Activated naive CD4-positive, alpha-beta T cell treated with anti-CD3 and anti-CD28 coated beads, Interleukin-2, amount 50 U/mL, for 72 hours (primary cell): Measurements from ENCODE around the gene RTN4IP1. TPM values are rescaled to one million over a fixed set of nuclear protein-coding genes. Genes with fewer than 3 reads are reported as not detected.

Experiments
- ATAC-seq, 2 donors: fragments of 150-1000 bp; cut with Tn5 transposase; 2 replicates each; pipeline ENCODE4 v1.10.0; 2021; ENCODE audit warnings: mild to moderate bottlenecking in 2 of 2, moderate library complexity in 2 of 2
- DNase-seq, 2 donors: peaks; one replicate each; pipeline ENCODE4 v3.0.0; 2021 to 2022; ENCODE audit warnings: low spot score in 2 of 2
- H3K27ac Mint-ChIP-seq, 2 donors: one replicate each; pipeline ENCODE4 v1.8.0; 2022; ENCODE audit warnings: mild to moderate bottlenecking in 2 of 2, mixed read lengths in 2 of 2
- H3K36me3 Mint-ChIP-seq, 2 donors: one replicate each; pipeline ENCODE4 v1.8.0; 2022; ENCODE audit warnings: mixed read lengths in 2 of 2
- H3K9me3 Mint-ChIP-seq, 2 donors: one replicate each; pipeline ENCODE4 v1.8.0; 2022; ENCODE audit warnings: mixed read lengths in 2 of 2
- total RNA-seq, 2 donors: library from RNA; stranded (reverse); gene quantifications; one replicate each; pipeline ENCODE4 v1.2.3, GENCODE V29; 2022

RTN4IP1 gene
- 1 to 10 TPM; 6.6 to 8.0 TPM for total RNA-seq

DNA sequence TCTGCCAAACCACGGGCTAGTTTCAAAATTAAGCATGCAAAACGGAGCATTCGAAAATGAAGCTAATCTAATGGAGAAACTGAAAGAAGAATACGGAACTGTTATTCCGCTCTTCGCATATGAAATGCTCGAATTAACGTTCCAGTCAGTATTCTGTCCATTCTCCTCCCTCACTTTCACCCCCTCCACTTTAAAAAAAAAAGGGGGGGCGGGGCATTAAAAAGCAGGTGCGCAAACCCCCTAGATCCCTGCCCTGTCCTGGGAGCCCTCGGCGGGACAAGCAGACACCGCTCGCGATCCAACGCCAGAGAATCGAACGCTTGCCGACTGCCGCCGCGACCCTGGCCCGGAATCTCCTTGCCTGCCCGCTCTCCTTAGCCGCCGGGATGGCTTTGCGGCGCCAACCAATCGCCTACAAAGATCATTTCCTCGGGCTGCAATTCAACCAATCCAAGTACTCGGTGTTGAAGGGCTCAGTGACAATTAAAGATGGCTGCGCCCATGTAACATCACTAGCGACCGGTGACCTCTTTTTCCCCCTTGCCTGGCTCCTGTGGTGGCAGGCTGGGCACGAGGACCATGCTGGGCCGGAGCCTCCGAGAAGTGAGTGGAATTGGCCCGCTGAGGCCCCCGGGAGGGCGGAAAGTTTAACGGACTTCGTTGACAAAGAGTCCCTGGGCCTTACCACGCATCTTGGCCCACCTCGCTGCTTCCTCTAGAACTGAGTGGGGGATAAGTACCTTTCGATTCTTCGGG, at the start of gene RTN4IP1, which contains the start of gene QRSL1:
TSS of gene RTN4IP1 (minus strand) at position 396 of the 756 bp plus-strand sequence. CDS start 477 bp downstream, outside the sequence.
TSS of gene QRSL1 (plus strand) at position 476 of the 756 bp plus-strand sequence. CDS start at position 580, 104 bp downstream.
- DNase-seq (peak; percentile 77 to 89), ATAC-seq (peak; percentile 97 to 98)
- Mint-ChIP-seq H3K9me3 (no peaks in the 10 kb centered on the region), H3K27ac (peak within 1 kb of the TSS; percentile 93 to 98), H3K36me3 (peaks cover 6 to 17% of the 10 kb centered on the region in 2 donors)

GRCh38 chr6:106677282-106677681, 48.0 kb upstream of the RTN4IP1 start:
- Mint-ChIP-seq H3K36me3 (no peaks in the 10 kb centered on the region), H3K27ac (no peak overlapping the region), H3K9me3 (no peaks in the 10 kb centered on the region)
- ATAC-seq (no peak), DNase-seq (no peak)

GRCh38 chr6:106674541-106675229, 45.4 kb upstream of the RTN4IP1 start:
- Mint-ChIP-seq H3K27ac (no peak overlapping the region), H3K36me3 (no peaks in the 10 kb centered on the region), H3K9me3 (no peaks in the 10 kb centered on the region)
- ATAC-seq = no peak
- DNase-seq = no peak

DNA sequence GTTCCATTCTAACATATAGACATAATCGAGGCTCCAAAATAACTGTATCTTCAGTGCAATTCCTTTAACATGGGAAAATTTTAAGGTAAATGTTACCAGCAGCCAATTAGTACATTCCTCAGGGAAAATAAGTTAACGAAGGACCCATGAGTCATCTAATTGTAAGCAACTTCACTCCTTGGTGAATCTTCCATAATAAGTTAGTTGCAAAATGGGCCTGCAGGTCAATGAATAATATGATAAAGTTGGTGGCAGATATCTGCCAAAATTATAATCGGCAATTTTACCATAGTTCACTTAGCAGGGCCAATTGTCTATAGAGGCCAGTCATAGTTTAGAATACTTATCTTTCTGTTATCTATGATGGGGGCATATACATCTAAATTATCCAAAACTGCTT, 42.4 kb upstream of the RTN4IP1 start:
- H3K36me3 Mint-ChIP-seq = no peaks in the 10 kb centered on the region
- no peak for DNase-seq
- no peak overlapping the region for H3K27ac Mint-ChIP-seq
- H3K9me3 Mint-ChIP-seq = no peaks in the 10 kb centered on the region
- ATAC-seq = no peak

- ATAC-seq (no peak), DNase-seq (no peak)
- Mint-ChIP-seq H3K36me3 (peaks cover 0 to 6% of the 10 kb centered on the region in 2 donors), H3K9me3 (no peaks in the 10 kb centered on the region), H3K27ac (no peak overlapping the region)
Measured at GRCh38 chr6:106670236-106670635, 40.9 kb upstream of the RTN4IP1 start.

- no peak for ATAC-seq
- no peak for DNase-seq
- H3K27ac Mint-ChIP-seq = no peak overlapping the region
- H3K9me3 Mint-ChIP-seq = no peaks in the 10 kb centered on the region
- H3K36me3 Mint-ChIP-seq = peaks cover 11 to 20% of the 10 kb centered on the region in 2 donors
Measured at GRCh38 chr6:106667022-106667402, 37.7 kb upstream of the RTN4IP1 start.

DNA sequence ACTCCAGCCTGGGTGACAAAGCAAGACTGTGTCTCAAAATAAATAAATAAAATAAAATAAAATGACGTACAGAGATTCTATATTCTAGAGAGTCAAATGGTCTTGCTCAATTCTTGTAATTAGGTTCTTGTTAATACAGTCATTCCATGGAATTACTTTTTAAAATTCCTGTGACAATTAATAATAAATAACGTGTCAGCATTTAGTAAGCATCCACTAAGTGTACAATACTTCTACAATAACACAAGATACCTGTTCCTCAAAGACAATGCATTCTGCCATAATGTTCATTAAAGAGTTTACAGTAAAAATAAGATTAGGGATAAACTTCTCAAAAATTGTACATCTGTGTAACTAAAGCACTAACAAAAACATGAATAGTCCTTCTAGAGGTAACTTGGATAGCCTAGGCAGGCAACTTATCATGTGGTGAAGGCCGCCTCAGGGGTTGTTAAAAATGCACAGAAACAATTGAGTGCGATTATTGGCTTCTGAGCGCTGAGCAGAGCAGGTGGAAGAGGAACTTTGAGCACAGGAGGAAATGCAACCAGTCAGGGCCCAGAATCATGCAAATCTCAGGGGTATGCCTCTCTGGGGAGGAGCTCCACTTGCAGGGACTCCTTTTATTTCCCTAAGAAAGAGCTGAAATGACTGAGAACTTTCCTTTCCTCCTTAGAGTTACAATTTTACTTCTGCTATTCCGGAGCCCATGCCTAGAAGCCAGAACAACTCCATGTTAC, 37.2 kb upstream of the RTN4IP1 start:
- no peak for ATAC-seq
- H3K36me3 Mint-ChIP-seq = peaks cover 11 to 20% of the 10 kb centered on the region in 2 donors

DNA sequence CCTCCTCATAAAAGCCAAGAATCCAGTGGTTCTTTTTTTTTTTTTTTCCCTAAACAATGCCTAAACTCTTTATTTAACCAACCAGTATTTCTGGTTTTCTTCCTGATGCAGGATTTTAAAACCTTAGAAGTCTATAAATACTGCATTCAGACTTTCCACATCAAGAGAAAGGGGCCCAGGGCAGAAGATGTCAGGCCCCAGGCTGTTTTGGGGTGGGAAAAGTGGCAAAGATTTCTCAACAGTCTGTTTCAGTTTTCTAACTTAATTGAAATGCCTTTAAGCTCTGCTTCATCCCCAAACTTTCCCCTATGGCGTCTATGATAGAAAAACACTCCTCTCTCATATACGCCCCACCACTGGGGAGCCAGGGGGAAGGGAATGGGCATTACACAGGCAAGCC, 33.2 kb upstream of the RTN4IP1 start:
- Mint-ChIP-seq H3K36me3 (peaks cover 22 to 52% of the 10 kb centered on the region in 2 donors), H3K27ac (peak overlapping the region in 1 of 2 donors; percentile 46), H3K9me3 (peaks cover 0 to 7% of the 10 kb centered on the region in 2 donors)
- ATAC-seq = no peak
- no peak for DNase-seq

More for the DNA sequence above, 37.2 kb upstream of the RTN4IP1 start:
- Mint-ChIP-seq H3K9me3 (no peaks in the 10 kb centered on the region), H3K27ac (no peak overlapping the region)
- no peak for DNase-seq

GRCh38 chr6:106659859-106660258, 30.6 kb upstream of the RTN4IP1 start:
- DNase-seq (no peak), ATAC-seq (no peak)
- H3K9me3 Mint-ChIP-seq = peaks cover 0 to 12% of the 10 kb centered on the region in 2 donors
- peak overlapping the region in 1 of 2 donors; percentile 22 for H3K27ac Mint-ChIP-seq
- peaks cover 30 to 68% of the 10 kb centered on the region in 2 donors for H3K36me3 Mint-ChIP-seq

DNA sequence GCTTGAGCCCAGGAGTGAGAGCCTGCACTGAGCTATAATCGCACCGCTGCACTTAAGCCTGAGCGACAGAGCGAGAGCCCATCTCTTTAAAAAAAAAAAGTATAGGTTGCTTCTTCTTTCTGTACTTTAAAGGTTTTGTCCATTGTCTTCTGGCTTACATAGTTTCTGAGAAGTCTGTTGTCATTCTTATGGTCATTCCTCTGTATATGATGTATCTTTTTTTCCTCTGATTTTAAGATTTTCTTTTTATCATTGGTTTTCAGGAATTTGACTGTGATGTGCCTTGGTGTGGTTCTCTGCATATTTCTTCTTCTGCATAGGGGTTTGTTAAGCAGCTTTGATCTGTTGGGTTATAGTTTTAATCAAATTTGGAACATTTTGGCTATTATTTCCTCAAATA, 29.2 kb upstream of the RTN4IP1 start:
- DNase-seq = no peak
- no peak for ATAC-seq
- H3K36me3 Mint-ChIP-seq = peaks cover 23 to 71% of the 10 kb centered on the region in 2 donors

GRCh38 chr6:106648651-106649308, 19.5 kb upstream of the RTN4IP1 start:
- H3K36me3 Mint-ChIP-seq = peaks cover 0 to 13% of the 10 kb centered on the region in 2 donors
- ATAC-seq (no peak), DNase-seq (no peak)
- H3K9me3 Mint-ChIP-seq = no peaks in the 10 kb centered on the region
- peak overlapping the region in 1 of 2 donors; percentile 9 for H3K27ac Mint-ChIP-seq

More for the DNA sequence above, 29.2 kb upstream of the RTN4IP1 start:
- peaks cover 0 to 12% of the 10 kb centered on the region in 2 donors for H3K9me3 Mint-ChIP-seq
- peak overlapping the region in 1 of 2 donors; percentile 33 for H3K27ac Mint-ChIP-seq

DNA sequence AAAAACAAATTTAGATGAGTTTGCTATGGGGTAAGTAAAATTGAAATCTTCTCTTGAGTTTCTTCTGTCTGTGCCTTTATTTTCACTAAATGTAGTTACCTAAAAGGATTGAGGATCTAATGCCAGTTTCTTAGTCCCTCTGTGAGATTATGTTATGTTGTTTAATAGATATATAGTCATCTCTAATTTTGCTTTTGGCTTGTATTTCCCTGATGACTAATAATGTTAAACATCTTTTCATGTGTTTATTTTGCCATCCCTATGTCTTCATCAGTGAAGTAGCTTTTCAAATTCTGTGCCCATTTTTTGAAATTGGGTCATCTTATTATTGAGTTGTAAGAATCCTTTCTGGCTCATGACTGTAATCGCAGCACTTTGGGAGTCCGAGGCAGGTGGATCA, 13.8 kb upstream of the RTN4IP1 start:
- DNase-seq = no peak
- H3K9me3 Mint-ChIP-seq = no peaks in the 10 kb centered on the region

GRCh38 chr6:106642476-106642875, 13.2 kb upstream of the RTN4IP1 start:
- H3K27ac Mint-ChIP-seq = no peak overlapping the region
- ATAC-seq (no peak), DNase-seq (no peak)
- peaks cover 0 to 13% of the 10 kb centered on the region in 2 donors for H3K36me3 Mint-ChIP-seq
- no peaks in the 10 kb centered on the region for H3K9me3 Mint-ChIP-seq

More for the DNA sequence above, 13.8 kb upstream of the RTN4IP1 start:
- H3K36me3 Mint-ChIP-seq = peaks cover 0 to 13% of the 10 kb centered on the region in 2 donors
- no peak overlapping the region for H3K27ac Mint-ChIP-seq
- ATAC-seq = no peak

DNA sequence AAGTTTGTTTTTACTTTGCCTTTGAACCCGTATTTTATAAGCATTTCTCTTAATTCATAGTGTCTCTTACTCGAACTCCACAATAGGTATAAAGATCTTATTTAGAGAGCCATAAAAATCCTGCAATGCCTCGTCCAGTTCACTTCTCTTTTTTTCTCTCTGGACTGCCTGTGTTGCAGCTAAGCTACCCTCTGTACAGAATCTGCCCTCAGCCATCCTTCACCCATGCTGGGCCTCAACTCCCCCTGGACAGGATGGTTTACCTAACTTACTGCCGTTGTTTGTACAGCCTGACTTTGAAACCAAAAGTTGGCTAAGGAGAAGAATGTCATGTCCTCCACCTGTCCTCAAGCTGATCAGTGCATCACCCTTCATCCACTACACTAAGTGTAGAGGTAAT, 10.5 kb upstream of the RTN4IP1 start:
- H3K36me3 Mint-ChIP-seq = peaks cover 0 to 6% of the 10 kb centered on the region in 2 donors
- DNase-seq (no peak), ATAC-seq (no peak)
- H3K9me3 Mint-ChIP-seq = no peaks in the 10 kb centered on the region
- no peak overlapping the region for H3K27ac Mint-ChIP-seq

DNA sequence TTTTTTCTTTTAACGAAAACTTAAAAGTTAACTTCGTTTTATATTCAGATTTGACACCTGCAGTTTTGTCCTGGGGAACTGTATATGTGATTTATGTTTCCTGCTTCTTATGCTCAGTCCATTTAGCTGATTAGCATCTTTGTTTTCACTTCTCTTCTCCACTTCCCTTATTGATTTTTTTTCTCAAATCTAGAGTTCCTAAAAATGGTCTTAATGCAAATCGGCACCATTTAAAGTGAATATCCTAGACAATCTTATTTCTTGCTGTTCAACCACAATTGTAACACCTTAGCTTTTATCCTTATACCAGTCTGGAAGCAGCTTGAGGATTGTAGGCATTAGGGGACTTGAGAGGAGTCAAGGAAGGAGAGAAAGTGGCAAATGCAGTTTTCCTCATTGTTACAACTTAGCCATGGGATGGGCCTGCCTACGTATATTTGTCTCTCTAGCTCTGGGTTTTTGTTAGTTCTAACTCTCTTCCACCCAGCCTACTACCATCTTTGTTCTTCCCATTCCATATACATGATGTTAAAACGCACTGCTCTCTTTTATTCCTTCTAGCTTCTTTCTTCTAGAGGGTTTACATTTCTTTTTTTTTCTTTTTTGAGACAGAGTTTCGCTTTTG, 8.5 kb upstream of the RTN4IP1 start:
- DNase-seq (no peak), ATAC-seq (no peak)
- H3K27ac Mint-ChIP-seq = no peak overlapping the region
- no peaks in the 10 kb centered on the region for H3K36me3 Mint-ChIP-seq
- no peaks in the 10 kb centered on the region for H3K9me3 Mint-ChIP-seq
